ENCODE data around the gene TRIM46.

The TRIM46 gene

GRCh38 chr1:155128755-155129473 lies 44.7 kb upstream of the TRIM46 start:
- Histone ChIP-seq H3K4me1 (ENCODE audit: control insufficient read depth in 5 of 5, insufficient read depth in 5 of 5, low read length in 5 of 5) (peaks cover 10 to 89% (median 58%) of the 10 kb centered on the region in 5 donors), H3K27me3 (ENCODE audit: control insufficient read depth in 5 of 5, insufficient read depth in 4 of 5, low read length in 5 of 5) (peaks cover 0 to 9% (median 2%) of the 10 kb centered on the region in 5 donors), H3K36me3 (ENCODE audit: control insufficient read depth in 5 of 5, insufficient read depth in 5 of 5, low read length in 5 of 5) (peaks cover 0 to 22% (median 17%) of the 10 kb centered on the region in 5 donors), H3K27ac (ENCODE audit: low read depth, low read length) (peak overlapping the region; percentile 88), H3K4me3 (ENCODE audit: low read depth in 1 of 5, low read length in 5 of 5) (peak overlapping the region; percentile 64 to 89 (median 83)), H3K9ac (ENCODE audit: low read length in 5 of 5) (peak overlapping the region; percentile 36 to 93 (median 87)), H3K9me3 (ENCODE audit: control insufficient read depth in 5 of 5, low read length in 5 of 5) (no peaks in the 10 kb centered on the region)

DNA sequence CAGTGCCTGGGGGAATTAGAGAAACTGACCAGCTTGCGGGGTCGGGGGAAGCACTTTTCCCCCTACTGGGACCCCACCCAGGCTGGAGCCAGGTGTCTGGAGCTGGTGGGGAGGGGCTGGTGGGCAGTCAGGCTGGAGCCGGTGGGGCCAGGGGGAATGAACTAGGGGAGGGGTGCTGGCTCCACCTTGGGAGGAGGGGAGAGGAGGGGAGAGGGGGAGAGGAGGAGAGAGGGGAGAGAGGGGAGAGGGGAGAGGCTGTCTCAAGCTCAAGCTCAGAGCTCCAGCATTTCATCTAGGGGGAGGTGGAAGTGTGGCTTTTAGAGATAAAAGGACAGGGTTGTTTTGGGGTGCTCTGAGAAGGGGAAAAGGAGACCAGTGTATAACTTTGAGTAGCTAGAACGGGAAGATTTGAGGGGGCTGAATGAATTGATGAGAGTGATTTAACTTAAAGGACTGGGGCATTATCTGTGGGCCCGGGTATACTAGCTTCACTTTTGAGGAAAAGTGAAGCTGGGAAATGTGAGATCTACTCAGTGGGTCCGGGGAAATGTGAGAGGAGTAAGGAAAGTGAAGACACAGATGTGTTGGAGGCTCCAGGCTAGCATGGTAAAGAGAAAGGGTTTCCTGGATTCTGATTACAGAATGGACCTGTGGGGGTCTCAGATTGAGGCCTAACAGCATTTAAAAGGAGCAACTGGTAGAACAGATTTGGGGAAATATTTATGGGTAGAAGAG lies 43.2 kb upstream of the TRIM46 start:
- H3K9ac ChIP-seq (ENCODE audit: low read length in 5 of 5), result peak overlapping the region in 3 of 5 donors; percentile 58 to 93 (median 65)
- peaks cover 0 to 29% (median 23%) of the 10 kb centered on the region in 5 donors for H3K36me3 ChIP-seq (ENCODE audit: control insufficient read depth in 5 of 5, insufficient read depth in 5 of 5, low read length in 5 of 5)
- peak overlapping the region; percentile 16 to 89 (median 82) for H3K4me3 ChIP-seq (ENCODE audit: low read depth in 1 of 5, low read length in 5 of 5)
- H3K27ac ChIP-seq (ENCODE audit: low read depth, low read length), result peak overlapping the region; percentile 86
- peaks cover 0 to 9% (median 5%) of the 10 kb centered on the region in 5 donors for H3K27me3 ChIP-seq (ENCODE audit: control insufficient read depth in 5 of 5, insufficient read depth in 4 of 5, low read length in 5 of 5)
- peaks cover 24 to 91% (median 73%) of the 10 kb centered on the region in 5 donors for H3K4me1 ChIP-seq (ENCODE audit: control insufficient read depth in 5 of 5, insufficient read depth in 5 of 5, low read length in 5 of 5)
- H3K9me3 ChIP-seq (ENCODE audit: control insufficient read depth in 5 of 5, low read length in 5 of 5), result peaks cover 0 to 3% (median 0%) of the 10 kb centered on the region in 5 donors

- Histone ChIP-seq H3K36me3 (ENCODE audit: control insufficient read depth in 5 of 5, insufficient read depth in 5 of 5, low read length in 5 of 5) (peaks cover 0 to 29% (median 23%) of the 10 kb centered on the region in 5 donors), H3K27ac (ENCODE audit: low read depth, low read length) (peak overlapping the region; percentile 86), H3K4me1 (ENCODE audit: control insufficient read depth in 5 of 5, insufficient read depth in 5 of 5, low read length in 5 of 5) (peaks cover 25 to 84% (median 72%) of the 10 kb centered on the region in 5 donors), H3K27me3 (ENCODE audit: control insufficient read depth in 5 of 5, insufficient read depth in 4 of 5, low read length in 5 of 5) (peaks cover 0 to 9% (median 5%) of the 10 kb centered on the region in 5 donors), H3K9me3 (ENCODE audit: control insufficient read depth in 5 of 5, low read length in 5 of 5) (peaks cover 0 to 3% (median 0%) of the 10 kb centered on the region in 5 donors), H3K9ac (ENCODE audit: low read length in 5 of 5) (peak overlapping the region in 1 of 5 donors; percentile 93), H3K4me3 (ENCODE audit: low read depth in 1 of 5, low read length in 5 of 5) (peak overlapping the region in 3 of 5 donors; percentile 38 to 89 (median 86))
Observed at GRCh38 chr1:155131285-155131684, 42.4 kb upstream of the TRIM46 start.

GRCh38 chr1:155131856-155132255 lies 41.8 kb upstream of the TRIM46 start:
- H3K9me3 ChIP-seq (ENCODE audit: control insufficient read depth in 5 of 5, low read length in 5 of 5), result peaks cover 0 to 3% (median 0%) of the 10 kb centered on the region in 5 donors
- peak overlapping the region in 2 of 5 donors; percentile 86 to 89 for H3K4me3 ChIP-seq (ENCODE audit: low read depth in 1 of 5, low read length in 5 of 5)
- H3K9ac ChIP-seq (ENCODE audit: low read length in 5 of 5), result no peak overlapping the region
- peaks cover 0 to 29% (median 23%) of the 10 kb centered on the region in 5 donors for H3K36me3 ChIP-seq (ENCODE audit: control insufficient read depth in 5 of 5, insufficient read depth in 5 of 5, low read length in 5 of 5)
- H3K27me3 ChIP-seq (ENCODE audit: control insufficient read depth in 5 of 5, insufficient read depth in 4 of 5, low read length in 5 of 5), result peaks cover 0 to 9% (median 5%) of the 10 kb centered on the region in 5 donors
- H3K4me1 ChIP-seq (ENCODE audit: control insufficient read depth in 5 of 5, insufficient read depth in 5 of 5, low read length in 5 of 5), result peaks cover 25 to 82% (median 69%) of the 10 kb centered on the region in 5 donors
- H3K27ac ChIP-seq (ENCODE audit: low read depth, low read length), result peak overlapping the region; percentile 86

DNA sequence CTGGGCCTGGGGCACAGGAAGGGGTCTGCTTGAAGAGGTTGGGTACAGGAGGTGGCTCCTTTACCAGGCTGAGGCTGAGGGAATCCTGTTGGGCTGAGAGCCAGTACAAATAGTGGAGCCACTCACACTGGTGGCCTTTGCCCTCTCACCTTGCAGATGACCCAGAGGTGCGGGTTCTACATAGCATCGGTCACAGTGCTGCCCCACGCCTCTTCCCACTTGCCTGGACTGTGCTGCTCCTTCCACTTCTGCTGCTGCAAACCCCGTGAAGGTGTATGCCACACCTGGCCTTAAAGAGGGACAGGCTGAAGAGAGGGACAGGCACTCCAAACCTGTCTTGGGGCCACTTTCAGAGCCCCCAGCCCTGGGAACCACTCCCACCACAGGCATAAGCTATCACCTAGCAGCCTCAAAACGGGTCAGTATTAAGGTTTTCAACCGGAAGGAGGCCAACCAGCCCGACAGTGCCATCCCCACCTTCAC lies 39.8 kb upstream of the TRIM46 start:
- Histone ChIP-seq H3K4me3 (ENCODE audit: low read depth in 1 of 5, low read length in 5 of 5) (no peak overlapping the region), H3K9ac (ENCODE audit: low read length in 5 of 5) (no peak overlapping the region), H3K9me3 (ENCODE audit: control insufficient read depth in 5 of 5, low read length in 5 of 5) (peaks cover 0 to 3% (median 0%) of the 10 kb centered on the region in 5 donors), H3K36me3 (ENCODE audit: control insufficient read depth in 5 of 5, insufficient read depth in 5 of 5, low read length in 5 of 5) (peaks cover 0 to 36% (median 28%) of the 10 kb centered on the region in 5 donors), H3K27me3 (ENCODE audit: control insufficient read depth in 5 of 5, insufficient read depth in 4 of 5, low read length in 5 of 5) (peaks cover 0 to 7% (median 3%) of the 10 kb centered on the region in 5 donors), H3K4me1 (ENCODE audit: control insufficient read depth in 5 of 5, insufficient read depth in 5 of 5, low read length in 5 of 5) (peaks cover 25 to 76% (median 59%) of the 10 kb centered on the region in 5 donors), H3K27ac (ENCODE audit: low read depth, low read length) (peak overlapping the region; percentile 100)

DNA sequence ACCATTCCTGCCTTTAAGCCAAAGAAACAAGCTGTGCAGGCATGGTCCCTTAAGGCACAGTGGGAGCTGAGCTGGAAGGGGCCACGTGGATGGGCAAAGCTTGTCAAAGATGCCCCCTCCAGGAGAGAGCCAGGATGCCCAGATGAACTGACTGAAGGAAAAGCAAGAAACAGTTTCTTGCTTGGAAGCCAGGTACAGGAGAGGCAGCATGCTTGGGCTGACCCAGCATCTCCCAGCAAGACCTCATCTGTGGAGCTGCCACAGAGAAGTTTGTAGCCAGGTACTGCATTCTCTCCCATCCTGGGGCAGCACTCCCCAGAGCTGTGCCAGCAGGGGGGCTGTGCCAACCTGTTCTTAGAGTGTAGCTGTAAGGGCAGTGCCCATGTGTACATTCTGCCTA lies 39.3 kb upstream of the TRIM46 start:
- peak overlapping the region; percentile 100 for H3K27ac ChIP-seq (ENCODE audit: low read depth, low read length)
- H3K36me3 ChIP-seq (ENCODE audit: control insufficient read depth in 5 of 5, insufficient read depth in 5 of 5, low read length in 5 of 5), result peaks cover 0 to 36% (median 28%) of the 10 kb centered on the region in 5 donors
- H3K4me3 ChIP-seq (ENCODE audit: low read depth in 1 of 5, low read length in 5 of 5), result peak overlapping the region in 4 of 5 donors; percentile 41 to 89 (median 86)
- peaks cover 0 to 3% (median 0%) of the 10 kb centered on the region in 5 donors for H3K9me3 ChIP-seq (ENCODE audit: control insufficient read depth in 5 of 5, low read length in 5 of 5)
- peaks cover 0 to 5% (median 0%) of the 10 kb centered on the region in 5 donors for H3K27me3 ChIP-seq (ENCODE audit: control insufficient read depth in 5 of 5, insufficient read depth in 4 of 5, low read length in 5 of 5)
- H3K9ac ChIP-seq (ENCODE audit: low read length in 5 of 5), result peak overlapping the region; percentile 22 to 98 (median 60)
- peaks cover 22 to 76% (median 59%) of the 10 kb centered on the region in 5 donors for H3K4me1 ChIP-seq (ENCODE audit: control insufficient read depth in 5 of 5, insufficient read depth in 5 of 5, low read length in 5 of 5)

DNA sequence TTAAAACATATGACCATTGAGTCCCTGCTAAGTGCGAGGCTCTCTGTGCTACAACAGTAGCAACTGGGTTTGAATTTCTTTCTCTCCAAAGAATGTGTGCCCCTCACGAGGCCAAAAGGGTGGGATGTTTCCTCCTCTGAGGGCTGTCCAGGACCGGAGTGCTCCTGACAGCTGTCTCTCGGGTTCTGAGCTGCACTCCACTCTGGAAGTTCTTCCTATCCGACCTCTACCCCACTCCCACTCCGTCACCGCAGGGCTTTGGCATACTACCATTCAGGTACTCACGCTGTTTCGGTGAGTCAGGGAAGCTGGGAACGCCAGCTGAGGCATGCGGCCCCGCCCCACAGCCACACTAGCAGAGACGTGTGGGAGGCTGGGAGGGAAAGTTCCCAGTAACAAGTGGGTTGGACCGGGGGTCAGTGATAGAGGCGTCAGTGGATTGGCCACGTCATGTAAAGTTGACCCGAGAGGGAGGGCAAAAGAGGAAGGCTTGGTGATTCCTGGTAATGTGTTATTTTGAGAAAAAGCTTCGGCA lies 38.7 kb upstream of the TRIM46 start:
- Histone ChIP-seq H3K36me3 (ENCODE audit: control insufficient read depth in 5 of 5, insufficient read depth in 5 of 5, low read length in 5 of 5) (peaks cover 0 to 36% (median 28%) of the 10 kb centered on the region in 5 donors), H3K4me3 (ENCODE audit: low read depth in 1 of 5, low read length in 5 of 5) (peak overlapping the region; percentile 58 to 89 (median 84)), H3K27ac (ENCODE audit: low read depth, low read length) (peak overlapping the region; percentile 100), H3K4me1 (ENCODE audit: control insufficient read depth in 5 of 5, insufficient read depth in 5 of 5, low read length in 5 of 5) (peaks cover 22 to 76% (median 59%) of the 10 kb centered on the region in 5 donors), H3K27me3 (ENCODE audit: control insufficient read depth in 5 of 5, insufficient read depth in 4 of 5, low read length in 5 of 5) (peaks cover 0 to 5% (median 0%) of the 10 kb centered on the region in 5 donors), H3K9me3 (ENCODE audit: control insufficient read depth in 5 of 5, low read length in 5 of 5) (peaks cover 0 to 3% (median 0%) of the 10 kb centered on the region in 5 donors), H3K9ac (ENCODE audit: low read length in 5 of 5) (peak overlapping the region; percentile 84 to 99 (median 98))

DNA sequence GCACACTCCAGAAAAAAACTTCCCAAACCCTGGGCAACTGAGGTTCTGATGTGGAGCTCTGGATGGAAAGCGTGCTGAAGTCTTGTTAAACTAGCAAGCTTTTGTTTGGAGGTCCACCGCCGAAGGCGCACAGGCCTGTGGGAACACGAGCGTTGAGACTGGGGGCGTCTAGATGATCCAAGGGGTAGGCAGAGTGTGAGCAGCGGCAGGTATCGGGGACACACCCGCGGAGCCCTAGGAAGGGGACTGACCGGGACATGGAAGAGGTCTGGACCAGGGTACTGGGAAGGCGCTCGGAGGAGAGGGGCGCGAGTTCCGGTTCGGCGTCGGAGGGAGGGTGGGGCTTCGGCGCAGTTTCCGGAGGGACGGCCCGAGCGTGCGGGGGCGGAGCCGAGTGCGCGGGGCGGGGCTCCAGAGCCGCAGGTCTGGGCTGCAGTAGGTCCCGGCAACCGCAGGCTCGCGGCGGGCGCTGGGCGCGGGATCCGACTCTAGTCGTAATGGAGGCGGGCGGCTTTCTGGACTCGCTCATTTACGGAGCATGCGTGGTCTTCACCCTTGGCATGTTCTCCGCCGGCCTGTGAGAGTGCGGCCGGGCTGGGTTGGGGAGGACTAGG lies 38.1 kb upstream of the TRIM46 start, which contains the start of gene SLC50A1:
SLC50A1 (plus strand) TSS at position 438 of the 614 bp plus-strand sequence; CDS start at position 498, 60 bp downstream.
- H3K4me1 ChIP-seq (ENCODE audit: control insufficient read depth in 5 of 5, insufficient read depth in 5 of 5, low read length in 5 of 5), result peaks cover 22 to 72% (median 56%) of the 10 kb centered on the region in 5 donors
- H3K27me3 ChIP-seq (ENCODE audit: control insufficient read depth in 5 of 5, insufficient read depth in 4 of 5, low read length in 5 of 5), result peaks cover 0 to 5% (median 0%) of the 10 kb centered on the region in 5 donors
- peak within 1 kb of the TSS; percentile 84 to 99 (median 98) for H3K9ac ChIP-seq (ENCODE audit: low read length in 5 of 5)
- H3K27ac ChIP-seq (ENCODE audit: low read depth, low read length), result peak within 1 kb of the TSS; percentile 100
- H3K36me3 ChIP-seq (ENCODE audit: control insufficient read depth in 5 of 5, insufficient read depth in 5 of 5, low read length in 5 of 5), result peaks cover 0 to 36% (median 28%) of the 10 kb centered on the region in 5 donors
- H3K4me3 ChIP-seq (ENCODE audit: low read depth in 1 of 5, low read length in 5 of 5), result peak within 1 kb of the TSS; percentile 58 to 89 (median 84)
- H3K9me3 ChIP-seq (ENCODE audit: control insufficient read depth in 5 of 5, low read length in 5 of 5), result peaks cover 0 to 3% (median 0%) of the 10 kb centered on the region in 5 donors

DNA sequence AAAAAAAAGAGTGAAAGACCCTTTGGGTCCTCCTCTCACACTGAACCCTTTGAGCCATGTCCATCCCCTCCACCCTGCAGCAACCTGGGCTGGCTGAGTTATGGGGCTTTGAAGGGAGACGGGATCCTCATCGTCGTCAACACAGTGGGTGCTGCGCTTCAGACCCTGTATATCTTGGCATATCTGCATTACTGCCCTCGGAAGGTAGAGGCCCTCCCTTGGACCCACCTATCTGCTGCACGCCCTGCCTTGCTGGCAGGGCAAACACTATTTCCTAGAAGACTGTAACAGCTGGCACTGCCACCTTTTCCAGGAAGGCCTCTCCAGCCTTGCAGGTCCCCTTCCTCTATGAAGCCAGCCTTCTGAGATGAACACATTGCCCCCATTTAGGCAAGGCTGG lies 36.9 kb upstream of the TRIM46 start:
- H3K4me3 ChIP-seq (ENCODE audit: low read depth in 1 of 5, low read length in 5 of 5), result peak overlapping the region in 4 of 5 donors; percentile 46 to 89 (median 80)
- peaks cover 0 to 5% (median 0%) of the 10 kb centered on the region in 5 donors for H3K27me3 ChIP-seq (ENCODE audit: control insufficient read depth in 5 of 5, insufficient read depth in 4 of 5, low read length in 5 of 5)
- peaks cover 20 to 62% (median 55%) of the 10 kb centered on the region in 5 donors for H3K4me1 ChIP-seq (ENCODE audit: control insufficient read depth in 5 of 5, insufficient read depth in 5 of 5, low read length in 5 of 5)
- peaks cover 0 to 3% (median 0%) of the 10 kb centered on the region in 5 donors for H3K9me3 ChIP-seq (ENCODE audit: control insufficient read depth in 5 of 5, low read length in 5 of 5)
- peak overlapping the region in 3 of 5 donors; percentile 1 to 35 (median 21) for H3K9ac ChIP-seq (ENCODE audit: low read length in 5 of 5)
- H3K36me3 ChIP-seq (ENCODE audit: control insufficient read depth in 5 of 5, insufficient read depth in 5 of 5, low read length in 5 of 5), result peaks cover 0 to 30% (median 21%) of the 10 kb centered on the region in 5 donors
- H3K27ac ChIP-seq (ENCODE audit: low read depth, low read length), result peak overlapping the region; percentile 100
